ENCODE measurements around the gene IL37.

DNA sequence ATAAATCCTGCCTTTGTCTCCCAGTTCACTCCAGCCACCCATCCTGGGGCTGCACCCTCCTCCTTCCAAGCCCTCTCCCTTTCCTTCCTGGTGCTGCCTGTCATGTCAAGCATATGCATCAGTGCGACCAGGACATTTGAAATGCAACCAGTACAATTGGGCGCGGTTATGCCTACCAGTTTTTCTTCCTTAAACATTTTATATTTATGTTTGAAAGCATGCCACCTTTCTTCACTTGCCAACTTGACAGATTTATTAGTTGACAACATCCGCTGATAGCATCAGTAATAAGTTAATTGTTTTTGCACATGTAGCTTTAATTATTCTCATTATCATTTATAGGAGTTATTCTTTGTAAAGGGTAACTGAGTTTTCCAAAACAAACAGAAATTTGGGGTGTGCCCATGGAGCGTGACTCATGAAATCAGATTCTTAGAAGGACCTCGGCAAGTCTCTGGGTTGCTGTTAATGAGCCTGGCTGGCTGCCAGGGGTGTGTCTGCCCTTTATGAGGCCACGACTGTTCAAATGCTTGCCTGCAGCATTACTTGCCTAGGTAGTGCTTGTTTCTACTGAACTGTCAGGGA lies 41.6 kb upstream of the IL37 start:
- no peak for TF ChIP-seq EZH2 (IDR thresholded peaks at IDR 0.05; ENCODE audit: insufficient read depth, poor library complexity, severe bottlenecking)
- no peak for TF ChIP-seq EZH2phosphoT487 (IDR thresholded peaks at IDR 0.05; ENCODE audit: insufficient read depth, low read depth)

Data from GM23248 (cell line).